Loucy (cell line): ENCODE results near the gene ABCB6.

Experiments used
- CTCF ChIP-seq: fragments of 200-600 bp; sonication (generic); conservative IDR thresholded peaks from 2 replicates; pipeline ENCODE4 v1.5.1; 2014; ENCODE audit warnings: mild to moderate bottlenecking, antibody characterized with exemption, low read length
- EZH2phosphoT487 ChIP-seq: fragments of 200-600 bp; IDR thresholded peaks from 2 replicates; pipeline ENCODE4 v1.6.1; 2018; ENCODE audit warnings: antibody characterized with exemption, mild to moderate bottlenecking, moderate library complexity, borderline replicate concordance

- TF ChIP-seq CTCF: no peak
- TF ChIP-seq EZH2phosphoT487: no peak
Measured at GRCh38 chr2:219261024-219261855, 42.5 kb upstream of the ABCB6 start.
